ENCODE measurements around the gene N4BP2L1. TPM values are rescaled to one million over a fixed set of nuclear protein-coding genes. Genes with fewer than 3 reads are reported as not detected.

N4BP2L1 gene
- total RNA-seq, 3 donors from 2014 or later (not counting 1 experiment from before 2014, with no cell fraction given): 52.1 to 82.9 (median 75.4) TPM

DNA sequence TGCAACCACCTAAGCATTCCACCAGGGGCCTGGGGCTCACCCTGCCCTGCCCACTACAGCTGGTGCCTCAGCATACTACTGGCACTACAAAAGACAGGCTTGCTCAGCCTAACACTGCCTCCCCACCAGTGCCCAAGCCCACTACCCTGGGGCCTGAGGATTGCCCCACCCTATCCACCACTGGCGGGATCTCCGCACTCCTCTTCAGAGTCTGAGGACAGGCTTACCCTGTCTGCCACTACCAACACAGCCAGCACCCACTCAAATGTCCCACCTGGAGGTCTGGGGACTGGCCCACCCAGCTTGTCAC lies 27.6 kb upstream of the N4BP2L1 start:
- TF ChIP-seq, protein P1, sequence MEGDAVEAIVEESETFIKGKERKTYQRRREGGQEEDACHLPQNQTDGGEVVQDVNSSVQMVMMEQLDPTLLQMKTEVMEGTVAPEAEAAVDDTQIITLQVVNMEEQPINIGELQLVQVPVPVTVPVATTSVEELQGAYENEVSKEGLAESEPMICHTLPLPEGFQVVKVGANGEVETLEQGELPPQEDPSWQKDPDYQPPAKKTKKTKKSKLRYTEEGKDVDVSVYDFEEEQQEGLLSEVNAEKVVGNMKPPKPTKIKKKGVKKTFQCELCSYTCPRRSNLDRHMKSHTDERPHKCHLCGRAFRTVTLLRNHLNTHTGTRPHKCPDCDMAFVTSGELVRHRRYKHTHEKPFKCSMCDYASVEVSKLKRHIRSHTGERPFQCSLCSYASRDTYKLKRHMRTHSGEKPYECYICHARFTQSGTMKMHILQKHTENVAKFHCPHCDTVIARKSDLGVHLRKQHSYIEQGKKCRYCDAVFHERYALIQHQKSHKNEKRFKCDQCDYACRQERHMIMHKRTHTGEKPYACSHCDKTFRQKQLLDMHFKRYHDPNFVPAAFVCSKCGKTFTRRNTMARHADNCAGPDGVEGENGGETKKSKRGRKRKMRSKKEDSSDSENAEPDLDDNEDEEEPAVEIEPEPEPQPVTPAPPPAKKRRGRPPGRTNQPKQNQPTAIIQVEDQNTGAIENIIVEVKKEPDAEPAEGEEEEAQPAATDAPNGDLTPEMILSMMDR (IDR thresholded peaks at IDR 0.05): no peak
- WGBS (ENCODE audit: insufficient coverage): 98% methylated on average over 2 of the region's 2 CpGs
- Histone ChIP-seq H3K27me3 (ENCODE audit: control insufficient read depth, insufficient read depth, low read length) (no peaks in the 10 kb centered on the region), H3K9me3 (ENCODE audit: control insufficient read depth, insufficient read depth, low read length) (peaks cover 11% of the 10 kb centered on the region), H3K36me3 (ENCODE audit: control insufficient read depth, insufficient read depth, low read length) (no peaks in the 10 kb centered on the region), H3K4me3 (ENCODE audit: low read length) (no peak overlapping the region), H3K4me1 (ENCODE audit: control insufficient read depth, insufficient read depth, low read length) (no peaks in the 10 kb centered on the region), H3K27ac (ENCODE audit: low read length) (no peak overlapping the region)
- H3K27ac Mint-ChIP-seq: no peak overlapping the region
- H3K4me3 Mint-ChIP-seq: no peak overlapping the region
- ATAC-seq (no peak), DNase-seq (no peak)
- no peaks in the 10 kb centered on the region for H3K27me3 Mint-ChIP-seq (ENCODE audit: low read depth in 2 of 2)
- H3K36me3 Mint-ChIP-seq: peaks cover 35% of the 10 kb centered on the region
- intact Hi-C loops (cut with micrococcal nuclease): no loop called here
- peaks cover 7 to 14% of the 10 kb centered on the region in 2 donors for H3K9me3 Mint-ChIP-seq
- peaks cover 9 to 13% of the 10 kb centered on the region in 2 donors for H3K4me1 Mint-ChIP-seq

DNA sequence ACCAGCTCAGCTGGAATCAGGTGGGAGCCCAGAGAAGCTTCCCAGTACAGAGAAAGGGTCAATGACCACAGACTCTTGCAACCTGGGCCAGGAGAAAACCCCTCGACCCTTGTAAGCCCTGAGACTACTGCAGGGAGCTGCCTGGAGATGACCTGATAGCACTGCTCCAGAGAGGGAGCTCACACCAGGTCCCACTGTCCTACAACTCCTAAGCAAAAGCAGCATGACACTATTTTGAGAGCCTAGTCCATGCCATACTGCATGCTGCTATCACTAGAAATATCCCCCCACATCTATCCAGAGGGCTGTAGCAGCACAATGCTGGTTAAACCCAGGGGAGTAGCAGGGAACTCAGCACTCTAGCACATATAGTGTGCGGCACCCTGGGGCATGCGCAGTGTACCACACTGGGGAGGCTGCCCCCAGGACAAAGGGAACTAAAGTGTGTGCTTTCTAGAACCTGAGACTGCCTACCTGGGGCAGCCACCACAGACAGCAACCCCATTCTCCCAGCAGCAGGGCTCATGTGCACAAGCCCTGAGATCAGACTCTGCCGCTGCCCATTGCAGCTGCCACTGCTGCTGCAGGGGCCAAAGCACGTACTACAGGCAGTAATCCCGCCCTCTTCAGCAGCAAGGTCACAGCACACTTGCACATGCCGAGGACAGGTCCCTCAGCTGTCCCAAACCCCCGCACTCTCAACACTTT lies 27.1 kb upstream of the N4BP2L1 start:
- no peak overlapping the region for H3K27ac Mint-ChIP-seq
- peaks cover 9 to 13% of the 10 kb centered on the region in 2 donors for H3K4me1 Mint-ChIP-seq
- ATAC-seq (no peak), DNase-seq (no peak)
- no peaks in the 10 kb centered on the region for H3K4me1 ChIP-seq (ENCODE audit: control insufficient read depth, insufficient read depth, low read length)
- TF ChIP-seq, protein P1 (IDR thresholded peaks at IDR 0.05): no peak
- H3K27me3 Mint-ChIP-seq (ENCODE audit: low read depth in 2 of 2): no peaks in the 10 kb centered on the region
- intact Hi-C loops (cut with micrococcal nuclease): no loop called here
- peaks cover 35% of the 10 kb centered on the region for H3K36me3 Mint-ChIP-seq
- no peaks in the 10 kb centered on the region for H3K36me3 ChIP-seq (ENCODE audit: control insufficient read depth, insufficient read depth, low read length)
- no peak overlapping the region for H3K4me3 ChIP-seq (ENCODE audit: low read length)
- WGBS (ENCODE audit: insufficient coverage): 93% methylated on average over 8 of the region's 8 CpGs
- H3K9me3 ChIP-seq (ENCODE audit: control insufficient read depth, insufficient read depth, low read length): peaks cover 11% of the 10 kb centered on the region
- H3K27ac ChIP-seq (ENCODE audit: low read length): no peak overlapping the region
- H3K9me3 Mint-ChIP-seq: peaks cover 7 to 14% of the 10 kb centered on the region in 2 donors
- no peak overlapping the region for H3K4me3 Mint-ChIP-seq
- no peaks in the 10 kb centered on the region for H3K27me3 ChIP-seq (ENCODE audit: control insufficient read depth, insufficient read depth, low read length)

DNA sequence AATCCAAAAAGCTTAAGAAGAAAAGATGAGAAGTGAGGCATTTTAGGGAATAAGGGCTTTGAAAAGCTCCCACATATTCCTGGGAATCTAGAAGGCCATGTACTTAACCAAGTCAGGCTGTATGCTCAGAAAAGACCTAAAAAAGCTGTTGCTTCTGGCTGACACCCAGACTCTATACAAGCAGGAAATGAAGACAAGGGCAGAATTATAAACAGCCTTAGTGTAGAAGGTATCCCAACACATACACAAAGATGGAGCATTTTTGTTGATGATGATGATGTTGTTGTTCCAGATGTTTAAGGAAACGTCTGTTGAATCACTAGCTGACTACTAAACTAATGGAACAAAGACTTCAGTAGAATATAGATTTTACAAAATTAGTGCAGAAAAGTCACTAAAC lies 26.1 kb upstream of the N4BP2L1 start:
- no peaks in the 10 kb centered on the region for H3K36me3 ChIP-seq (ENCODE audit: control insufficient read depth, insufficient read depth, low read length)
- no peak for DNase-seq
- H3K27ac ChIP-seq (ENCODE audit: low read length): no peak overlapping the region
- intact Hi-C loops (cut with micrococcal nuclease): no loop called here
- H3K9me3 ChIP-seq (ENCODE audit: control insufficient read depth, insufficient read depth, low read length): peaks cover 11% of the 10 kb centered on the region
- Mint-ChIP-seq H3K9me3 (peaks cover 7 to 14% of the 10 kb centered on the region in 2 donors), H3K27me3 (ENCODE audit: low read depth in 2 of 2) (no peaks in the 10 kb centered on the region), H3K36me3 (peaks cover 29% of the 10 kb centered on the region), H3K4me3 (no peak overlapping the region), H3K27ac (no peak overlapping the region), H3K4me1 (peaks cover 9 to 13% of the 10 kb centered on the region in 2 donors)
- no peaks in the 10 kb centered on the region for H3K4me1 ChIP-seq (ENCODE audit: control insufficient read depth, insufficient read depth, low read length)
- no peaks in the 10 kb centered on the region for H3K27me3 ChIP-seq (ENCODE audit: control insufficient read depth, insufficient read depth, low read length)
- no CpG with 5 or more reads among the region's 1 CpG for WGBS (ENCODE audit: insufficient coverage)
- TF ChIP-seq, protein P1 (IDR thresholded peaks at IDR 0.05): no peak
- no peak for ATAC-seq
- H3K4me3 ChIP-seq (ENCODE audit: low read length): no peak overlapping the region

DNA sequence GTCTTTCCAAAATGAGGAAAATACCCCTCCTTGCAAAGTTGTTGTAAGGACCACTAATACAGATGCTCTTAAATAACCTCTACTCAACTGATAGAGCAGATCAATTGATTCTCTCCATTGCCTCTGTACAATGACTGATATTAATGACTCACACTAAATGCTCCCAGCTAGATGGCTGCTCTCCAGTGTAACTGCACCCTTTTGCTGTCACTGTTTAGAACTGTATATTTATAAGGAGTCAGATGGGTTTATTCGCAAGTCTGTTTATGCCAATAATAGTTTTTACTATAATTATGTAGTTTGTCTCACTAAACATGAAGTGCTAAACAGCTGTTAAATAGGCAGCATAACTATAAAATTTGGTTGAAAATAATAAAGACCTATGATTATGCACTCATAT lies 21.0 kb upstream of the N4BP2L1 start:
- intact Hi-C loops (cut with micrococcal nuclease): loop anchor here (10.0 kb wide), 1 partner anchor 184 kb away; no protein-coding TSS in a partner anchor
- peaks cover 0 to 3% of the 10 kb centered on the region in 2 donors for H3K4me1 Mint-ChIP-seq

More for the DNA sequence above, 21.0 kb upstream of the N4BP2L1 start:
- no peaks in the 10 kb centered on the region for H3K9me3 ChIP-seq (ENCODE audit: control insufficient read depth, insufficient read depth, low read length)
- TF ChIP-seq, protein P1 (IDR thresholded peaks at IDR 0.05): no peak
- H3K27me3 ChIP-seq (ENCODE audit: control insufficient read depth, insufficient read depth, low read length): no peaks in the 10 kb centered on the region
- no peak overlapping the region for H3K27ac Mint-ChIP-seq
- no peaks in the 10 kb centered on the region for H3K4me1 ChIP-seq (ENCODE audit: control insufficient read depth, insufficient read depth, low read length)
- DNase-seq (no peak), ATAC-seq (no peak)
- no peaks in the 10 kb centered on the region for H3K36me3 Mint-ChIP-seq
- H3K27ac ChIP-seq (ENCODE audit: low read length): no peak overlapping the region
- no peak overlapping the region for H3K4me3 Mint-ChIP-seq
- H3K9me3 Mint-ChIP-seq: peaks cover 0 to 3% of the 10 kb centered on the region in 2 donors
- H3K4me3 ChIP-seq (ENCODE audit: low read length): no peak overlapping the region
- no peaks in the 10 kb centered on the region for H3K27me3 Mint-ChIP-seq (ENCODE audit: low read depth in 2 of 2)
- WGBS (ENCODE audit: insufficient coverage): no CpG with 5 or more reads among the region's 1 CpG
- H3K36me3 ChIP-seq (ENCODE audit: control insufficient read depth, insufficient read depth, low read length): no peaks in the 10 kb centered on the region
